ENCODE results near the gene ELP5.

GRCh38 chr17:7217113-7217987 lies 34.7 kb upstream of the ELP5 start:
- TF ChIP-seq CTCF (IDR thresholded peaks at IDR 0.05) (no peak), EZH2 (IDR thresholded peaks at IDR 0.05; ENCODE audit: borderline replicate concordance, insufficient read depth, low read depth, low read length, poor library complexity, severe bottlenecking) (no peak)

Data from B cell (primary cell).